ENCODE data around the gene ERH. TPM values are rescaled to one million over a fixed set of nuclear protein-coding genes. Genes with fewer than 3 reads are reported as not detected.

The ERH gene
- total RNA-seq, 1 experiment from 2014 or later: 125 TPM

DNA sequence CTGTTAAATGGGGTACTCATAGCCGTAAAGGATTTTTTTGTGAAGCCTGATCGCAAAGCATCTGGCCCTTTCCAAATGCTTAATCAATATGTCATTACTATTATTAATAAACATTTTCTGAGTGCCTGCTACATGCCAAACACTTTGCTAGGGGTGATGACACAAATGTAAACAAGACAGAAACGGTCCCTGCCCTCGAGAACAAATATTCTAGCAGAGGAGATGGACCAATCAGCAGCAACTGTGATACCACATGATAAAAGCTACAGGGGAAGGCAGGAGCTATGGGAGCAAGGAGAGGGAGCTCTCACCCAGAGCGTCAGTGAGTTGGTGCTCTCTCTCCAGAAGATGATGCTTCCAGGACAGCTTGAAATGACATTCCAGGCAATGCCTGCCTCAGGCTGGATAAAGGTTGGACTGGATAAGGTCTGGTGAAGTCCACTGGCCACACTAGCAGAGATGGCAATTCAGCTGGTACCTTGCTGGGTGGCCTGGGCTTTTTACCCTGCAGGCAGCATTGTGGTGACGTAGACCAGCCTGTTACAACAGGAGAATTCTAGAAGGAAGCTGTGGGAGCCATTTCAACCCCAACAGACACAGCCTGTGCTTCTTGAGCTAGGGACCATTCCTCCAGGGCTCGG, 41.1 kb downstream of the ERH start:
- DNase-seq (ENCODE audit: low read depth): no peak

DNA sequence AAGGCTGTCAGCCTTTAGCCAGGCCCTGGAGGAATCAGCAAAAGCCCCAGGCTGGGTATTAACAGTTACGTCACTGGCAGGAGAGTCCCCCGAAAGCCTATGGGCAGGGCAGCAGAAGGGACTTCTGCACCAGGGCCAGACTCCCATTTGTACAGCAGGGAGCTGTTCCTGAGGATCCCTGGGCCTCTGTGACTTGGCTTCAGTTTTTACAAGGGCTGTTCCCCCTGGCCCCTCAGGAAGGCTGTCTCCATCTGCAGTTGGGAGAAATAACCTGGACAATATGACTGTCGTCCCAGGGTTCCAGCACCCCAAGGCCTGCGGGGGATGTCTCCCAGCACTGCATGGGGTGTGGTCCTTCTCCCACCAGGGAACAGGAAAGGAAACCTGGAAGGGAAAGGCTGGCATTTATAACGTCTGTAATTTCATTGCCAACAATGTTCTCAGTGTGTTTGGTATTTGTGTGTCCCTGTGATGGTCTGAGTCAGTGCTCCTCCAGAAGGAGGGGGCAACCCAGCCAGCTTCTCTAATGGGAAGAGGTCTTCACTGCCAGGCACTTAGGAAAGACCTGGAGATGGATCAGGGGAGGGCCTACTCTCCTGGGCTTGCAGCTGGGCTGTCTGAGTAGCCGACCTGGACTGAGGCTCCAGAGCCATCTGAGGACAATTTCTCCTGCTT, 42.4 kb downstream of the ERH start:
- DNase-seq (ENCODE audit: low read depth): no peak

DNA sequence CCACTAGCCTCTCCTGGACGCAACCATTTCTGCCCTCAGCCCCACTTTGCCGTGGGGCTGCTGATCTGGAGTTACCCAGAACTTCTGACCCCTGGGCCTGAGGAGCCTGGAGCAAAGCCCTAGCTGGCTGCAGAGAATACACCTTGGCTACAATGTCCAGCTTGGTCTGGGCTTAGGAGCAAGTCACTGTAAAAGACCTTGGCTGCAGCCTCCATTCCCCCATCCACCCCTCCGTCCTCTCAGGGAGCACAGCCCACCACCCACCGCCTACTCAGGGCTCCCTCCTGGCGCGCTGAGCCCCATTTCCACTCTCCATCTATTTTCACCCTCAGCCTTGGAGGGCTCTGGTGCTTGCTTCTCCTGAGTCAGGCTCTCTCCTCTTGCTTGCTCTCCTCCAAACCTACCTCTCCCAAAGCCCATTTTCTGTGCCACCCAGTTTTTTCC, 42.9 kb downstream of the ERH start:
- no peak for DNase-seq (ENCODE audit: low read depth)

DNA sequence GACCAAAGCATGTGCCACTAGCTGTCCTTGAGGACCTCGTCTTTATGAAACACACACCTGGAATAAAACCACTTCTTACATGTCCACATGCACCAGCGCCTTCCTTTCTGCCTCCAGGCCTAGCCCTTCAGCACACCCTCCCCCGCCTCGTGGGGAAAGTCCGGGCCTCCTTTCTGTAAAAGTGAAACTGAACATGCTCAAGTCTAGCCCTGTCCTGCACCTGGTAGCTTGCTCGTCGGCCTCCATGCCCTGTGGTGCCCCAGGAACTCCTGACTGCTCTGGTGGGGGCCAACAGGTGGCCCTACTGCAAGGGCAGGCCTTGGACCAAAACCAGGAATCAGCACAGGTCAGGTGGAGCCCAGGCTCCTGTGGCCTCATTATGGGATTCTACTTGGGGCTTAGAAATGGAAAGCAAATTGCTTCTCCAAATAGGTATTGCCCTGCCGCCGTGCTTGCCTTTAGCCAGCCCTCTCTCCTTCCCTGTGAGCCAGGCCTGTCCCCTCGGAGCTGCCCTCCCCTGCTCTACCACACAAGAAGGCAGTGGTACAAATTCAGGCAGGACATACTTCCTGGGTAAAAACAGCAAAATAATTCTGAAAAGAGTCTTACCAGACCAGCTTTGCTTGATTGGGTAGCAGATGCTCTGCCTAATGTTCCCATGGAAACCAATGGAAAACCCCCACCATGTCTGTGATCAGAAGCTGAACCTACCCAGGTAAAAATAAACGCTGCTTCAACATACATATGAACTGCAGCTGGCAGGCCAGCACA, 43.5 kb downstream of the ERH start:
- DNase-seq (ENCODE audit: low read depth): peak; percentile 24

DNA sequence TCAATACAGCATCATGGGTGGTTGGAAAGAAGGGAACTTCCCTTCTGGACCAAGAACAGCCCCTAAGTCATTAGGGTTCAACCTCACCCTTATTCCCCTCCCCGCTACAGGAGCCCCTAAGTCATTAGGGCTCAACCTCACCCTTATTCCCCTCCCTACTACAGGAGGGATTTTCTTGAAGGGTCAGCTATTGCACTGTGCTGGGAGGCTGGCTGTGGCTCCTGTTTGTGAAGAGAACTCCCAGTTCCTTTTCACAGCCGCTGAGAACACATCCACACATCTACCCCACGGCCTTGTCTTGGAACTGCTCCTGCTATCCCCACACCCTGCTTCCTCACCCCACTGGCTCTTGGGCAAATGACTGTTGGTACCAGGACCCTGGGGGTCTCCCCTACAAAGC, 44.9 kb downstream of the ERH start:
- no peak for DNase-seq (ENCODE audit: low read depth)

DNA sequence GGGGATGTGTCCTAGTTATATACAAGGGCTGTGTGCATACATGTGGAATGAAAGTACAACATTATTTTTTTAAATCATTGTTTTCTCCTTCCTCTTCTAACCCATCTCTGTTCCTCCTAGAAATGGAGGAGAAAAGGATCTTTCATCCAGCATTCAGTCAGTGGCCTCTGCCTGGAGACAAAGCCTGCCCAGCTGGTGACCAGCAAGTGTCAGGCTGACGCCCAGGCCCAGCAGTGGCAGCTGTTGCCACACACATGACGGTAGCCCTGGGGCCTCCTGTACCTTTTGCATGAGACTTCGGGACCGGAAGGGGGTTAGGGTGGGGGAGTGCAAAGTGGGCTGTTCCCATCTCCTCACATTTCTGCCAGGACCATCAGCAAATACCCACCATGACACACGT, 46.2 kb downstream of the ERH start:
- no peak for DNase-seq (ENCODE audit: low read depth)

DNA sequence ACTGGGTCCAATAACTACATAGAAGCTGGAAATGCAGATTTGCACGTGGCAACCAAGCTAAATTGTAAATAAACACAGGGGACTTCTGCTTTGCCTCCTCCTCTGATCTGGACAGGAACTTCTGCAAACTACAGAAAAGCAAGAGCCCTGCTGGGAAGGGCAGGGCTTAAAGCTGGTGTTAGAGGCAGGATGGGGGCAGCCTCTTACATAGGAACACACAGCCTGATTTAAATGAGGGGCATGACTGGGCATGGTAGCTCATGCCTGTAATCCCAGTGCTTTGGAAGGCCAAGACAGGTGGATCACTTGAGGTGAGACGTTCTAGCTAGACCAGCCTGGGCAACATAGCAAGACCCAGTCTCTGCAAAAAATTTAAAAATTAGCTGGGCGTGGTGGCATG, 46.7 kb downstream of the ERH start:
- DNase-seq (ENCODE audit: low read depth): no peak

DNA sequence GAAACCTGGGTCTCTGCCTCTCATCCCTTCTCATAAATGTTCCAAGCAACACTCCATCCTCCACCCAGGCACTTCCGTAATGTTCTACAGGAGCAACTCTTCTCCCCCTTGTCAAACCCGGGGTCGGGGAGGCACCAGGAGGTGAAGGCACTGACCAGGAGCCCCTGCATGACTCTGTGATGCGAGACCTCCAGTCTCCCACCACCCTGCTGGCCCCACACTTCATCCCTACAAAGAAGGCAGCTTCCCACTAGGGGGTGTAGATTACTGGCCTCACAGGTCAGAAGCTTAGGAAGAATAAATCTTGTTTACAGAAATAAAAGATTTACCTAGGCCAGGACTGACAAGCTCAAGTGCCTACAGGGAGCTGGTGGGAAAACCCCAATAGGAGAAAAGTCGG, 47.2 kb downstream of the ERH start:
- DNase-seq (ENCODE audit: low read depth): no peak

DNA sequence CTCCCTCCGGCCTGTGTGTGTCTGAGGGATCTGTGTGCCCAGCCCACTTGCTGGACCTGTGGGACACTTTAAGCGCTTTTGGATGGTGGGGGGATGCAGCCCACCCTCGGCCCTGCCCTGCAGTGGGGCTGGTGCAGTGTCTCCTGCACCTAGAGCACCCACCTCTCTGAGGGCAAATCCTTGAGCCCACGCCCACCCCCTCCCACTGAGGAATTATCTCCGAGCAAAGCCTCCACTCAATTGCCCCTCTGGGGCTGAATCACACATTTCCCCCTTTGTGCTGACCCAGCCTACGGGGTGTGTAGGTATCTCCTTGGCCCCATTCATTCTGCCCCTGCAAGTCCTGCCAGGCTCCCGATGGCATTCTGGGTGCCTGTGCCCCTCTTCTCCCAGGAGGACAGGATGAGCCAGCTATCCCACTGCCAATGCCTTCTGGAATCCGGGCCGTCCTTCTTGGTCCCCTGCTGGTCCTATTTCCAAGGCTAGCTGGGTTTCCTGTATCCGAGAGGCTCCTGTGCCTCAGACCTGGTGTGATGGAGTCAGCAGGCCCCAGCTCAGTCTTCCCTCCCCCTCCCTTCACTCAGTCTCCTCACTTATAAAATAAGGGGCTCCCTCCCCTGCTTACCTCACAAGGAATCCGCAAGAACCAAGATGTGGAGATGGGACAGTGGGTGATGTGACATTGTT, 48.9 kb downstream of the ERH start:
- no peak for DNase-seq (ENCODE audit: low read depth)

DNA sequence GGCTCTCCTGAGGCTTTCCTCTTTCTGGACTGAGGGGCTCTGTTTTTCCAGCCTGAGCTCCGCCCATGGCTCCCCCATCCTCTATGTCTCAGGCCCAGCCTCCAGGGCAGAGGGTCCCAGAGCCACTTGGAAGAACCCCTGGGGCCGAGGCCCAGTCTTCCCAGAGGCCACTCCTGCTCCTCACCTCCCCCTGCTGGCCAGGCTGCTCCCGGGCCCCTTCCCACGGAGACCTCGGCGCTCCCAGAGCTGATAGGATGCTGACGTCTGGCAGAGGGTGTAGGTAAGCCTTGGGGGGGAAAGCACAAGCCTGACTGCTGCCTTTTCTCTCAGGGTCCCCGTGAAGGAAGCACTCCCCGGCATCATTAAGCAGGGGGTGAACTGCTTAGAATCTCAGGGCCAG, 51.4 kb downstream of the ERH start:
- DNase-seq (ENCODE audit: low read depth): peak; percentile 8

DNA sequence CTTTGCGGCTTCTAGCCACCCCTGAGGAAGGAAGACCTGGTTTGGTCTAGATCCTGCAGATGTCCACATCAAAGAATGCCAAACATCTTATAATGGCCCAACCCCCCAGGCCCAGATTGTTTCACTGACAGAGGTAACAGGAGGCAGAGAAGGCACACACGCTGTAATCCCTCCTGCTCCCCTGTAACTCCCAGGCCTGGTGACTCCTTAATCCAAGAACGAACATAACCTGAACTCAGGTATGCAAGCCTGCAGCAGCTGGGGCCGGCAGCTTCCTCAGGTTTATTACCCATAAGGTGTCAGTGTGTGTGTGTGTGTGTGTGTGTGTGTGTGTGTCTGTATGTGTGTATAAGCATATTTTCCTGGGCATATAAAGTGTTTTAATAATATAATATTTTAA, 52.7 kb downstream of the ERH start:
- DNase-seq (ENCODE audit: low read depth): no peak

DNA sequence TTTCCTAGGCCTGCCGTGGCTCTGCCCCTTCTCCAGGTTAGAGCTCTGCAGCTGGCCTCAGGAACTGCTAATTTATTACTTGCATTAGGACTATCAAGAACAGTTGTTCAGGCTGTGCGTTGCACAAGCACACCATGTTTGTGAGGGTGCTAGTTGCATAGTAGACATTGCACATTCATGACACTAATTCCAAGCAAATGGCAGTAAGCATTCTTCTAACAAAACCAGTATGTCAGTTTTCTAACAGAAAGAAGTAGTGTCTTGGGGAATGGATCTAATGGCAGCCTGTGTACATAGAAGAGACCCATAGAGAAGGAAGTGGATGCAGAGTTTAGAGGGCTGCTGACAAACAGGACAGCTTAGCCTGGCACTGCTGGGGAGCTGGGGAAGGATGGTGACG, 53.9 kb downstream of the ERH start:
- DNase-seq (ENCODE audit: low read depth): no peak

DNA sequence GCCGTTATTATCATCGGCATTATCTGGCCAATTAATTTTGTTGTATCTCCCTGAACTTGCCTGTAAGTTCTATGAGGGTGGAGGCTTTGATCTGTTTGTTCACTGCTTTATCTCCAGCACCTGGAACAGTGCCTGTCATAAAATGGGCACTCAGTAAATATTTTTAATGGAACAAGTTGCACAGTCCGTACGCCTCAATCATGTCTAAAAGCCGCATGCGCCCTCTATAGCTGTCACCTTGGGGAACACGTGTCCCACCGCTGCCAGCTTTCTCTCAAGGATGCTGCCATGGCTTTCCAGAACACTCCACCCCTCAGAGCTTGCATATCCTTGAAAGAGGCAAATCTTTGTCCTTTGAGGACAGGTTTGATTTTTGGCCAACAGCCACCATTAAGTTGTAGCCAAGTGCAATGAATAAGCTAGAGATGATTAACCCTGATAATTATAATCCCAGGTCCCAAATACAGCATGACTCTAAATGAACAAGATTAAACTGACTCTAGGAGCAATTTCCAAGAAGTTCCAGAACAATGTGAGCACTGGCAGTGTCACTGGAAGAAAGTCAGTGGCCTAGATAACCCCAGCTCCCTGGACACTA, 55.1 kb downstream of the ERH start:
- DNase-seq (ENCODE audit: low read depth): no peak

DNA sequence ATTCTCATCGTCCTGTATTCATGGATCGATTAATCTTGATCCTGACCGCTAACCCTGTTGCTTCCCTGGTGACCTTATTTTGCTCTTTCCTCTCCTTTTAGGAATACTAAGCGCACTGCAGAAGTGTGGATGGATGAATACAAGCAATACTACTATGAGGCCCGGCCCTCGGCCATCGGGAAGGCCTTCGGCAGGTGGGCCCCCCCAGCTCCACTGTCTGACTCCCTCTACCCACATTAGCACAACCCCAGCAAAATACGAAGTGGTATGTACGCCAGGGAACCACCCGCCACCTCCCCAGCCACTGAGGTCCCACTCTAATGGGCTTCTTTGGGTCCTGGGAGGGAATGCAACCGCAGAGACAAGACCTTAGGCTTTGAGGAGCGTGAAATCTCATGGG, 58.7 kb downstream of the ERH start:
- DNase-seq (ENCODE audit: low read depth): no peak

DNA sequence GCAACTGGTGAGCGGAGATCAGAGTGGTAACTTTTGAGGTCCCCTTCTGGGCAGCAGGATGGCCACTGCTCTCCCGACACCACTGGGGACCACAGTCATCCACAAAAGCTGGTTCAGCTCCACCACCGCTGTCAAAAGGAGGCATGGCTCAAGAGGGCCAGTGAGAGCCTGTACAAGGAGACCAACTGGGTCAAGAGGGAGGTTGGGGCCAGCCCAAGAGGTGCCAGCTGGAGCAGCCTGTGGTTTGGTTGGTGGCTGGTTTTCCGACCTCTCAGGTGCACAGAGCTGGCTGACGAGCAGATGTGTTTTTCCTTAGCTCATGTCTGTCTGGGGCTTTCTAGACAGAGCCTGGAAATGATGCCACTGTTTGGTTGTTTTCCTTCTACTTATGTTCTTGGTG, 60.1 kb downstream of the ERH start:
- no peak for DNase-seq (ENCODE audit: low read depth)

DNA sequence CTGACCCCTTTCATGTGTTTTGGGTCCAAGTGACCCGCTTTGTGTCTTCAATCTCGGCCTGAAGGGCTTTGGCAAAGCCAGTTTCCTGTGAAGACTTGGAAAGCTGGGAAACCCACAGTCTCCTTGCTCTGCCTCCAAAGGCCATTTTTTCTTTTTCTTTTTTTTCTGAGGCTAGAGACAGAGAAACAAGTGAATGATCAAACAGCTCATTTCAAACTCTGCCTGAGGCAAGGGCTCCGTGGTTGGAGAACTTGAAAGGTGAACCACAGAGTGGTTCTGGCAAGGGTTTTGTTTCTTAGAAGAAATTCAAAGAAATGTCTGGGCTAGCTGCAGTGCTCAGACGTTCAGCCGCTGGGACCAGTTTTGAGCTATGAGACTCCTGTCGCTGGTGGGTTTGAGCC, 62.7 kb downstream of the ERH start:
- peak; percentile 78 for DNase-seq (ENCODE audit: low read depth)

DNA sequence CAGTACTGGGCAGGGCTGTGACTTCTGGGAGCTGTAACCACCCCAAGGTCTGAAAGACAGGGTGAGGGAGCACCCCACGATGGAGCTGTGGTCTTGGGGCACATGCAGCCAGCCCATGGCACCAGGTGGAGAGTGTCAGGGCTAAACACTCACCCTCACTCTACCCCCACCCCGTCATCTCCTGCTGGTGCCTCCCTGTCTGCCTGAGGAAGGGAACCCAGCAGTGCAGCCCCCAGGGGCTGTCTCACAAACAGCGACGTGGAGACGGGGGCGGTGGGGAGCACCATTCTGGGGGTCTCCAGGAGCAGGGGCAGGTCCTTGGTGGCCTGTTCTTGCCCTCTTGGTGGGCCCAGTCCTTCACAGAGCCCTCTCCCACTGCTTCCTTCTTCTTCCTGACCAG, 63.5 kb downstream of the ERH start:
- DNase-seq (ENCODE audit: low read depth): no peak

DNA sequence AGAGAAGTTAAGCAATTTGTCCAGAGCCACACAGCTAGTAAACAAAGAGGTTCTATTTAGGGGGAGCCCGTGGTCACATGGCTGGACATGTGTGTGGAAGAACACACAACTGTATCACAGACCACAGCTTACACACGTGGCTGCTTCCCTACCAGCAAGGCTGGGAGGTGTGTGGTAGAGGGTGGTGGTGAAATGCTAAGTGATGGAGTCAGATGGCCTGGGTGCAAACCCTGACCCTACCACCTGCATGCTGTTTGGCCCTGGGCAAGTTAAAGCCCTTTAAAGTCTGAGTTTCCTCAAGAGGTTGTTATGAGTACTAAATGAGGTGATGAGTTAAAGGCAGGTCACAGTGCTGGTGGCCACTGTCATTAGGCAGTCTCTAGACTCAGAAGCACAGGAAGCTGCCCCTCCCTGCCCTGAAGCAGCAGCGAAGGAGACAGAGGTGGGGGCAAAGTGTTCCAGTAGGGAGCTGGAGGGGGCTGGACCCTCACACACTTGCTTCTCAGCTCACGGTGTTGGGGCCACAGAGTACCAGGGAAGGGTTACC, 64.2 kb downstream of the ERH start:
- DNase-seq (ENCODE audit: low read depth): no peak

DNA sequence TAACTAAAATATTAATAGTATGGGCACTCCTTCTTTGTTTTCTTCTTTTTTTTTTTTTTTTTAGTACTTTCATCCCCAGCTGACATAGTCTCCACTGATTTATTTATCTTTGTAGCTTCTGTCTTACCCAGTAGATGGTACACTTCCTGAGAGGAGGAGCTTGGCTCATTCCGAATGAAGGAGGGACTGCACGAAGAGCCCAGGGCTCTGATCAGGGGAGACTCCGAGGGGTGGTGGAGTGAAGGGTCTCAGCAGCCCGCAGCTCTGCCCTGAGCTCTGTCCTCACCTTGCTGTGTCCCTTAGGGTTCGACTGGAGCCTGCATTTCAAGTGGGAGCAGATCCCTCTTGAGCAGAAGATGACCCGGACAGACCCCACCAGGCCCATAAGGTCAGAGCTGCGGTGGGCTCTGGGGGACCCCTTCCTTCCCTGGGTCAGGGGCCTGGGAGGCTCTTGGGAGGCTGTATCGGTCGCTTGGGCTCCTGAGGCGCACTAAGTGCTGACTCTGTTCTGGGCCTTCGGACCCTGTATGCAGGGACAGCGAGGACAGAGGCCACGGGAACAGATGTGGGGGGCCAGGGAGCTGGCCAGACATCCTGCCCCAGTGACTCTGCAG, 65.2 kb downstream of the ERH start:
- no peak for DNase-seq (ENCODE audit: low read depth)

DNA sequence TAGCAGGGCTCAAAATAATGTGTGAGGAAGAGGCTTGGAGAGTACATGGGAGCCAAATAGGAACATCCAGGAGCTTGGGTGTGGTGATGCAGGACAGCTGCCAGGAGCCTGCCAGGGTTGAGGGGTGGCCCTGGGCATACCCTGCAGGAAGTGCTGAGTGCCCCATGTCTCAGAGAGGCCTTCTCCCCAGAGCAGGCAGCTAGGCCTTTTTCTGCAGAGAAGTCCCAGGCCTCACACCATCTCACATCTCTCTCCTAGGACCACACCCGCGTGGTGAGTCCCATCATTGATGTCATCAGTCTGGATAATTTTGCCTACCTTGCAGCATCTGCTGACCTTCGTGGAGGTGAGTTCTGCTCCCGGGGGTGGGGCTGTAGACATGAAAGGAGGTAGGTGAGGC, 66.9 kb downstream of the ERH start:
- DNase-seq (ENCODE audit: low read depth): no peak

Data from RPMI7951 (cell line).